ENCODE measurements around the gene C4BPA.

DNA sequence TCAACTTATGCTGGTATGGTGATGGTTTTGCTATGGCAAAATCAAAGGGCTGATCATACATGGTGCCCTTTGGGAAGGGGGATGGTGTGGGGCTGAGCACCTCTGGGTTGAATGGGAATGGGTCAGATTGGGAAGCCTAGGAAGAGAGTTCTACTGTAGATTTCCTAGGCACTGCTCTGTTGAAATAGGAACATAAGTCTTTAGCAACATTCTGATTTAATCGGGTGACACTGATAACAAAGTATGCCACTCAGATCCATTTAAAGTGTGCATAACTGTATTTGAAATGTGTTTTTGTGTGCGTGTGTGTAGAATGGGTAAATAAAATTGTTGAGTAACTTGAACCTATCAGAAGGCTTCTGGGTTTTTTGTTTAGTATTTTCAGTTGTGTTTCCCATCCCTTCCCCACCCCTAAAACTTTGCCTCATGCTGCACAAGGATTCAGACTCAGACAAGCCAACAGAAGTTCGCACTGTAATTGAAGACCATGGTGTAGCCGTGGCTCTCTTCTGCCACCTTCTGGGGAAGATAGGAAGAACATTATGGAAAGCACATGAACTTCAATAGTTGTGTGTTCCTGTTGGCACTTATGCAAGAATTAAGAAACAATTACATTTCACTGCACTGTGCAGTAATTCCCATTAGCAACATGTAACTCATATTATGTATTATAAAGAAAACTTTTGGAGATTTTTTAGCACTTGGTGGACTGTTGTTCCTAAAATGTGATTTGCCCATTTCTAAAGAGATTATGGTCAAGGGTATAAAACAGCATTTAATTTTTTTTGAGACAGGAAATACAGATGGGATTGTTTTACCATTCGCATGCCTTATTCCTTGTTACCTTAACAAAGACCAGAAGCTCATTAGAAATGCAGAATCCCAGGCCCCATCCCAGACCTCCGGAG, 26.3 kb upstream of the C4BPA start:
- TF ChIP-seq, protein P1, sequence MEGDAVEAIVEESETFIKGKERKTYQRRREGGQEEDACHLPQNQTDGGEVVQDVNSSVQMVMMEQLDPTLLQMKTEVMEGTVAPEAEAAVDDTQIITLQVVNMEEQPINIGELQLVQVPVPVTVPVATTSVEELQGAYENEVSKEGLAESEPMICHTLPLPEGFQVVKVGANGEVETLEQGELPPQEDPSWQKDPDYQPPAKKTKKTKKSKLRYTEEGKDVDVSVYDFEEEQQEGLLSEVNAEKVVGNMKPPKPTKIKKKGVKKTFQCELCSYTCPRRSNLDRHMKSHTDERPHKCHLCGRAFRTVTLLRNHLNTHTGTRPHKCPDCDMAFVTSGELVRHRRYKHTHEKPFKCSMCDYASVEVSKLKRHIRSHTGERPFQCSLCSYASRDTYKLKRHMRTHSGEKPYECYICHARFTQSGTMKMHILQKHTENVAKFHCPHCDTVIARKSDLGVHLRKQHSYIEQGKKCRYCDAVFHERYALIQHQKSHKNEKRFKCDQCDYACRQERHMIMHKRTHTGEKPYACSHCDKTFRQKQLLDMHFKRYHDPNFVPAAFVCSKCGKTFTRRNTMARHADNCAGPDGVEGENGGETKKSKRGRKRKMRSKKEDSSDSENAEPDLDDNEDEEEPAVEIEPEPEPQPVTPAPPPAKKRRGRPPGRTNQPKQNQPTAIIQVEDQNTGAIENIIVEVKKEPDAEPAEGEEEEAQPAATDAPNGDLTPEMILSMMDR (IDR thresholded peaks at IDR 0.05; ENCODE audit: low read depth, low read length, missing input control) = peak; percentile 91
- TF ChIP-seq, protein P2, sequence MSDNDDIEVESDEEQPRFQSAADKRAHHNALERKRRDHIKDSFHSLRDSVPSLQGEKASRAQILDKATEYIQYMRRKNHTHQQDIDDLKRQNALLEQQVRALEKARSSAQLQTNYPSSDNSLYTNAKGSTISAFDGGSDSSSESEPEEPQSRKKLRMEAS (IDR thresholded peaks at IDR 0.05) = peak; percentile 57
- TF ChIP-seq RAD21 (IDR thresholded peaks at IDR 0.05) = peak; percentile 96 to 97
- TF ChIP-seq, protein P3, sequence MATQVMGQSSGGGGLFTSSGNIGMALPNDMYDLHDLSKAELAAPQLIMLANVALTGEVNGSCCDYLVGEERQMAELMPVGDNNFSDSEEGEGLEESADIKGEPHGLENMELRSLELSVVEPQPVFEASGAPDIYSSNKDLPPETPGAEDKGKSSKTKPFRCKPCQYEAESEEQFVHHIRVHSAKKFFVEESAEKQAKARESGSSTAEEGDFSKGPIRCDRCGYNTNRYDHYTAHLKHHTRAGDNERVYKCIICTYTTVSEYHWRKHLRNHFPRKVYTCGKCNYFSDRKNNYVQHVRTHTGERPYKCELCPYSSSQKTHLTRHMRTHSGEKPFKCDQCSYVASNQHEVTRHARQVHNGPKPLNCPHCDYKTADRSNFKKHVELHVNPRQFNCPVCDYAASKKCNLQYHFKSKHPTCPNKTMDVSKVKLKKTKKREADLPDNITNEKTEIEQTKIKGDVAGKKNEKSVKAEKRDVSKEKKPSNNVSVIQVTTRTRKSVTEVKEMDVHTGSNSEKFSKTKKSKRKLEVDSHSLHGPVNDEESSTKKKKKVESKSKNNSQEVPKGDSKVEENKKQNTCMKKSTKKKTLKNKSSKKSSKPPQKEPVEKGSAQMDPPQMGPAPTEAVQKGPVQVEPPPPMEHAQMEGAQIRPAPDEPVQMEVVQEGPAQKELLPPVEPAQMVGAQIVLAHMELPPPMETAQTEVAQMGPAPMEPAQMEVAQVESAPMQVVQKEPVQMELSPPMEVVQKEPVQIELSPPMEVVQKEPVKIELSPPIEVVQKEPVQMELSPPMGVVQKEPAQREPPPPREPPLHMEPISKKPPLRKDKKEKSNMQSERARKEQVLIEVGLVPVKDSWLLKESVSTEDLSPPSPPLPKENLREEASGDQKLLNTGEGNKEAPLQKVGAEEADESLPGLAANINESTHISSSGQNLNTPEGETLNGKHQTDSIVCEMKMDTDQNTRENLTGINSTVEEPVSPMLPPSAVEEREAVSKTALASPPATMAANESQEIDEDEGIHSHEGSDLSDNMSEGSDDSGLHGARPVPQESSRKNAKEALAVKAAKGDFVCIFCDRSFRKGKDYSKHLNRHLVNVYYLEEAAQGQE (IDR thresholded peaks at IDR 0.05) = peak; percentile 57
- TF ChIP-seq YY1 (IDR thresholded peaks at IDR 0.05) = peak; percentile 58
- TF ChIP-seq JUND (IDR thresholded peaks at IDR 0.05) = peak in 1 of 2 donors; percentile 38
- TF ChIP-seq, protein P4, sequence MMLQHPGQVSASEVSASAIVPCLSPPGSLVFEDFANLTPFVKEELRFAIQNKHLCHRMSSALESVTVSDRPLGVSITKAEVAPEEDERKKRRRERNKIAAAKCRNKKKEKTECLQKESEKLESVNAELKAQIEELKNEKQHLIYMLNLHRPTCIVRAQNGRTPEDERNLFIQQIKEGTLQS (IDR thresholded peaks at IDR 0.05) = no peak

Data from liver (tissue), 3 donors.